T1000 (cell line): ENCODE results near the gene HPCAL1.

Experiments used
- DNase-seq: peaks from one replicate; lab custom pipeline; 2025; ENCODE audit warnings: mixed read lengths; lab: John Stamatoyannopoulos, UW

HPCAL1 gene

GRCh38 chr2:10324095-10324832 is 21.6 kb downstream of the HPCAL1 start:
- DNase-seq, result no peak

DNA sequence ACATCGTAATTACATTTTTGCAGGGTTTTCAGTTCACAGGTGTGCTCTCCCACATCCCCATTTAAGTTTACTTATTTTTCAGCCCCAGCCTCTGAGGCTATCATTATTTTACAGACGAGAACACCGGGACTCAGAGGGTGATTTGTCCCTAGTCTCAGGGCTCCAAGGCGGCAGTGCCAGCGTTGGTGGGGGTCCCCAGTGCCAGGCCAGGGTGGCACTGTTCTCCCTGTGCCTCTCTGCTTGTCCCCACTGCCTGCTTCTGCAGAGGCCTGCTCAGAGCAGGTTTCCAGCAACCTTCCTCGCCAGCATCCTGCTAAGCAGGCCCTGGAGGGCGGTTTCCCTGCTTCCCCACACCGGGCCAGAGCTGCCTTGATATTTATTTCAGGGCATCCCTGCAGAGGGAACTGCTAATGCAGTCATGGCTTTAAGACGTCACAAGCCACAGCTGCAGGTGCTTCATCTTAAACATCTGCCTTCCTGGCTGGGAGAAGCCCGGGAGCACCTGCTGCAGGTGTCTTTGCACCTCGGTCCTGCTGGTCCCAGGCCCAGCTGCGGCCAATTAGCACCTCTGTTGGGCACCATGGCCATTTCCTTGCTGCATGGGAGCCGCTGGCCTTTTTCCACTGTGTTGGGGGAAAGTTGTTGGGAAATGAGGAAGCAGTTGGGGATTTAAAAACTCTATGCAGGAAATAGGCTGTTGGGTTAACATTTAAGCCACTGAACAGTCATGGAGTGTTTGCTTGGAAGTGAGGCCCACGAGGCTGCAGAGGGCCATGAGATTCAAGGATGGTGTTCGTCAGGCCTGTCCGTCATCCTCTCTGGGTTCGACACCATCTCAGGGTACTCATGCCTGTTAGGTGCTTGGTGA is 22.8 kb downstream of the HPCAL1 start:
- no peak for DNase-seq

DNA sequence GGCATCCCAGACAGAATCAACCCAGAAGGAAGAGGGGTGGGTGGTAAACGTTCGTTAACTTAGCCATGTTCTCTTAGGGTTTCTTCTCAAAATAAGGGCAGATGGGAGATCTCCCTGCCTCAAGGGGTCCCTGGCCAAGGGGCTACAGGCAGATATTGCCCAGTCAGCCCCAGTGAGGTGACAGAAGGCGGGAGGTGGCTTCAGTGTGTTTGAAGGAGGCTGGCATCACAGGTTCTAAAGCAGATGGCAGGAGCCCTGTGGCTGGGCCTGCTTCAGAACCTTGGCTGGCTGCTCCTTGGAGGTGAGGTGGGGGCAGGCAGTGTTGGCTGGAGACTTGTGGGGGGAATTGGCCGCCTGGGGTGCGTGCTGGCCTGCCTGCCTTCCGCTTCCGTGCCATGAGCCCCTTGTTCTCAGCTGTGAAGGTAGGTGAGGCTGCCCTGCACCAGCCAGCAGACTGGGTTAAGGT is 23.5 kb downstream of the HPCAL1 start:
- no peak for DNase-seq

DNA sequence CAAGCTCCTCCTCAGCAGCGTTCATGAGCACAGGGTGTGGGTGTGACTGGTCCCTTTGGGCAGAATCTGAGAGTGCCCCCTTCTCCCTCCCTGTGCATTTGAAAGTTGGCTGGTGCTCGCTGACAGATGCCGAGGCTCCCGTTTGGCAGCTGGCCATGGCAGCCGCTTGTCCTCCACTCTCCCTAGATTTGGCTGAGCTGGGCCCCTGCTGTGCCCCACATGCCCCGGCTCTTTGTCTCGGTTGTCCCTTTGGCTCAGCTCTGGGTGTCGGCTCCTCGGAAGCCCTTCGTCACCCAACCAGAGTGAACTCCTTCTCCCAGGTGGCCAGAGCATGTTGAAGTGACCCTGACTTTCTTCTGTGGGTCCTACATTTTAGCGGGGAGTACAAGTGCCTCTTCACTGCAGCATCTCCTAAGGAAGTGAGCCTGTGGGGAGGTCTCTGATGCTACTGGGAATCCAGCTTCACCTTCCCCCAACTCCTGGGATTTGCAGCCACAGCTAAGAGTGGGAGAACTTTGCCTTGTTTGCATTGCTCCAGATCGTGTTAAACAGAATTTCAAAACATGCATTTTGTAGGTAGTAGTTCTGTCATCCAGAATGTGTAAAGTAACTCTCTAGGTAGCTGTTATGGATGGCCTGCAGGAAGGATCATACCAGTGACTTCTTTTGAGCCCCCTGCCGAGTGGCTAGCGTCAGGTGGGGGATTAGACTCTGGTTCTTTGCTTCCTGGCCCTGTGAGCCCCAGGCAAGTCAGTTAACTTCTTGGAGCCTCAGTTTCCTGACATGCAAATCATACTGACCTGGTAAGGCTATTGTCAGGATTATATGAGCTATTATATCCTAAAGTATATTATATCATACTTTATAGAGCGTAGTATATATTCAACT is 24.2 kb downstream of the HPCAL1 start:
- DNase-seq, result no peak

- no peak for DNase-seq
Observed at GRCh38 chr2:10327896-10328669, 25.4 kb downstream of the HPCAL1 start.

DNA sequence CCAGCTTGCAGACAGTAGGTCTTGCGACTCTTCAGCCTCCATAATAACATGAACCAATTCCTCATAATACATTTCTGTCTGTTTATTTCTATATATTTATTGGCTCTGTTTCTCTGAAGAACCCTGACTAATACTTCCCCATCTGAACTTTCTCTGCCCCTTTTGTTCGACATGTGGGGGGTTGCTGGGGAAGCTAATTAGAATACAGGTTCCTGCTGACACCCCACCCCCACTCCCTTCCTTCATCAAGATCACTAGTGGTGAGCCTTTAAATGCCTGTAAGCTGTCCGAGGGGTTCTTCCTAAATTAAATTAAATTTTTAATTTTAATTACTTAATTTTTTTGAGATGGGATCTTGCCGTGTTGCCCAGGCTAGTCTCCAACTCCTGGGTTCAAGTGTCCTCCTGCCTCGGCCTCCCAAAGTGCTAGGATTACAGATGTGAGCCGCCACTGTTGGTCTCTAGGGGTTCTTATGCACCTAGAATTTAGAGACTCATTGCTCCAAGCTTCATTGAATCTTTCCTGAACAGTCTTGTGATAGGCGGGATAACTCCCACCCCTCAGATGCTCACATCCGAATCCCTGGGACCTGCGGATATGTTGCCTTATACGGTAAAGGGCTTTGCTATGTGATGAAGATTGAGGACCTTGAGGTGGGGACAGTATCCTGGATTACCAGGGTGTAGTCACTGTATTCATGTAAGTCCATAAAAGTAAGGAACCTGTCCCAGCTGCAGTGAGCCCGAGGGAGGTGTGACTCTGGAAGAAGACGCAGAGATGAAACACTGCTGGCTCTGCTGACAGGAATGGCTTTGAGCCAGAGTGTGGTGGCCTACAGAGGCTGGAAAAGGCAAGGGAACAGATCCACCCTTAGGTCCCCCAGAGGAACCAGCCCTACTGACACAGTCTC is 26.2 kb downstream of the HPCAL1 start:
- DNase-seq, result no peak

- DNase-seq, result no peak
Observed at GRCh38 chr2:10329580-10329879, 26.8 kb downstream of the HPCAL1 start.

GRCh38 chr2:10329880-10330699 is 27.4 kb downstream of the HPCAL1 start:
- DNase-seq, result peak; percentile 26

- no peak for DNase-seq
Observed at GRCh38 chr2:10330700-10331026, 28.0 kb downstream of the HPCAL1 start.

DNA sequence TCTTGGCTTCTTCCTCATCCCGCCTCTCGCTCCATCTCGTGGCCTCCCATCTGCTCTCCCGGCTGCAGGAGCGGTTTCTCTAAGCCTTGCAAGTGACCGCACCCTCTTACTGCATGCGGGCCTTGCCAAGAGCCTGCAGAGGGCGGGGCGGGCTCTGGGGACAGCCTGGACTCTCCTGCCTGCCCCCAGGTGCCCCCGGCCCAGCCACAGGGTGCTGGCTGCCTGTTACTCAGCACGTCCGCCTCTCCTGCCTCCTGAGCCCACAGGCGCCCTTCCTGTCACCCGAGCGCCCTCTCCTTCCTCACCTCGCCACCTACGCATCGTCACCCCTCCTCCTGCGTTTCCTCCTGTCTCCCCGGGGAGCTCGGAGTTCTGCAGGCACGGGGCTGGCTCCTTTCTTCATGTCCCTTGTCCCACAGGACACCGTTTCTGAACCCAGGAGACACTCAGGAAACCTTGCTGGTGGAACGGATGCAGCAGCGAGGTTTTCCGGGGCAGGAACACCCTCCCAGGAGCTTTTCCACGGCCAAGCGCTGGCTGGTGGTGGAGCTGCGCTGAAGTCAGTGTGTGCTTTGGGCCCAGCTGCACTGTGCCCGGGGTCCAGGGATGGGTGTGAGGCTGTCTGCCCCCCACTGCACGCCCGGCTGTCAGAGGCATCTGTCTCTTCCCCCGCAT is 28.5 kb downstream of the HPCAL1 start:
- DNase-seq, result no peak

DNA sequence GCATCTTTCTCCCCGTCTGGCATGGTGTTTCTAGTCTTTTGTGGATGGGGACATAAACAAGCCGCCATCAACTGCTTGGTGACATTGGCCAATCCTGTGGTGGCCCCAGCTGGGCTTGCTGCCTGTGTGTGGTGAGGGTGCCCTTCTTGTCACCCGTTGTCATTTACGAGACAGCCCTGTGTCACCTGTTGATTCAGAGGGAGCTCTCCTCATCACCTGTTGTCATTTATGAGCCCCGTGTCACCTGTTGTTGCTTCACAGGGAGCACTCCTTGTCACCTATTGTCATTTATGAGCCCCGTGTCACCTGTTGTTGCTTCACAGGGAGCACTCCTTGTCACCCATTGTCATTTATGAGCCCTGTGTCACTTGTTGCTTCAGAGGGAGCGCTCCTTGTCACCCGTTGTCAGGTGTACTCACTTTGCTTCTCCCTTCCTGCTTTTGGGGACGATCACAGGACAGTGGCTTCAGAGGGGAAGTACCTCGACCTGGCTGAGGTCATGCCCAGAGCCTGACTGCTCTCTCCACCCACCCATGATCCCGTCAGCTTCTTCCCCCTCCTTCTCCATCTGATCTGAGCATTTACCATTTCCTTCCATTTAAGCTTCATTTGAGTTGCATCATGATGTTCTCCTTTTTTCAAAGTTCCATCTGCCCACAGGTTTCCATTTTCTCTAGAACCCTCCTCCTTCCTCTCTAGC is 29.1 kb downstream of the HPCAL1 start:
- no peak for DNase-seq

GRCh38 chr2:10332402-10333246 is 29.9 kb downstream of the HPCAL1 start:
- no peak for DNase-seq

DNA sequence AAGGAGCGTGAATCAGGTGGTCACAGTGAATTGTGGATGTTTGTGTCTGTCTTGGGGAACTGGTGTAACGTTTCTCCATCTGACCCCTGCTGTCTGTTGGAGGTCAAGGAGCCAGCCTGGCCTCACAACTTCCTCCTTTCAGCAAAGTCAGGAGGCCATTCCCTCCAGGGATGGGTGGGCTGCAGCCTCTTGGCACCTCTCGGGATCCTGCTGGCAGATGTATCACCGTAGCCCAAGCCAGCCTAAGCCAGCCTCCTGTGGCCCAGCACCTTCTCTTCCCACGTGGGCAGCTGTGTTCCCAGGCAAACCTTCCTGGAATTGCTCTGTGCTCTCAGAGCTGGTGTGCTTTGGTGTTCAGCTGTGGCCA is 30.5 kb downstream of the HPCAL1 start:
- no peak for DNase-seq

GRCh38 chr2:10333966-10334365 is 31.3 kb downstream of the HPCAL1 start:
- DNase-seq, result no peak

- DNase-seq, result no peak
Observed at GRCh38 chr2:10335046-10335840, 32.5 kb downstream of the HPCAL1 start.

DNA sequence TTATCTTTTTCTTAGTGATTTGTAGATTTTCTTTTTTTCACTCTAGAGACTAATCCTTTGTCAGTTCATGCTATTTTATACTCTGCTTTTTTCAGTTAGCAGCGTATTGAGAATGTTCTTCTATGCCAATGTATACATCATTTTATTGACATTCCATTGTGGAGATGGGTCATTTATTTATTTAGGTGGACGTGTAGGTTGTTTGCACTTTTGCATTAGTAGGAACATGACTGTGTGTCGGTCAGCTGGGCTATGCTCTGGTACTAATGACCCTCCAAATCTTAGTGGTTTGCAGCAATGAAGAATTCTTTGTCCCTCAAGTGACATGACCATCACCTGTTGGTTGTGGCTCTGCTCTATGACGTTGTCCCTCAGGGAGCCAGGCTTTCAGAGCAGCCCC is 33.6 kb downstream of the HPCAL1 start:
- no peak for DNase-seq
